Heart left ventricle (tissue), 16 donors: ENCODE results near the gene CCR9. TPM values are rescaled to one million over a fixed set of nuclear protein-coding genes. Genes with fewer than 3 reads are reported as not detected.

Source experiments
- ATAC-seq, 4 donors: fragments of 200-7000 bp; cut with Tn5 transposase; one replicate each; pipeline ENCODE4 v1.9.1; 2020 to 2022; ENCODE audit warnings: moderate library complexity in 4 of 4, mild to moderate bottlenecking in 3 of 4, moderate number of reproducible peaks in 1 of 4
- DNase-seq, 5 donors: peaks; one replicate each; pipeline ENCODE4 v3.0.0-alpha.2; 2020
- H3K27ac ChIP-seq, 12 donors: fragments of 200-600 bp; sonication (generic) in 4 of 12; one replicate each; pipeline versions ENCODE4 v1.5.0 to v1.8.0; 2016 to 2022; ENCODE audit warnings: mild to moderate bottlenecking in 2 of 12
- H3K27me3 ChIP-seq, 9 donors: fragments of 200-600 bp; sonication (generic) in 2 of 9; one replicate each; pipeline versions ENCODE4 v1.5.1 to v1.8.0; 2016 to 2022; ENCODE audit warnings: mild to moderate bottlenecking in 3 of 9
- H3K36me3 ChIP-seq, 9 donors: fragments of 200-600 bp; sonication (generic) in 2 of 9; one replicate each; pipeline versions ENCODE4 v1.5.0 to v1.8.0; 2018 to 2022; ENCODE audit warnings: mild to moderate bottlenecking in 2 of 9
- H3K4me1 ChIP-seq, 12 donors: fragments of 200-600 bp; sonication (generic) in 4 of 12; one replicate each; pipeline versions ENCODE4 v1.5.0 to v1.8.0; 2016 to 2022; ENCODE audit warnings: mild to moderate bottlenecking in 3 of 12
- H3K4me3 ChIP-seq, 12 donors: fragments of 200-600 bp; sonication (generic) in 4 of 12; one replicate each; pipeline versions ENCODE4 v1.5.0 to v1.8.0; 2017 to 2022; ENCODE audit warnings: mild to moderate bottlenecking in 9 of 12, moderate library complexity in 4 of 12
- H3K9me3 ChIP-seq, 12 donors: fragments of 200-600 bp; sonication (generic) in 4 of 12; one replicate each; pipeline versions ENCODE4 v1.5.0 to v1.8.0; 2016 to 2022; ENCODE audit warnings: mild to moderate bottlenecking in 1 of 12
- CTCF ChIP-seq, 12 donors: fragments of 200-600 bp; sonication (generic) in 4 of 12; IDR thresholded peaks; one replicate each; pipeline versions ENCODE4 v1.5.0 to v1.8.0; 2018 to 2022; ENCODE audit warnings: antibody characterized with exemption in 12 of 12, mild to moderate bottlenecking in 5 of 12
- POLR2A ChIP-seq, 2 donors: fragments of 450-650 bp; IDR thresholded peaks; one replicate each; pipeline ENCODE4 v1.6.1; 2017; ENCODE audit warnings: antibody characterized with exemption in 2 of 2, mild to moderate bottlenecking in 2 of 2, moderate library complexity in 2 of 2
- WGBS, 4 donors: extraction: QIAGEN DNeasy Blood & Tissue Kit in 2 of 4; methylation state at CpG; one replicate each; pipeline versions ENCODE4 v1.1.5 to v1.1.7; 2013 to 2018; 5-methylcytosine and 5-hydroxymethylcytosine counted together
- intact Hi-C, 10 donors: fragments of 100-400 bp; cut with DNase I; formaldehyde crosslinking; loops; one replicate each; pipeline versions ENCODE4 v1.11.1 to v1.14.2; 2022
- long read RNA-seq, 3 donors: library from polyadenylated mRNA; unstranded; transcript quantifications; one replicate each; pipeline ENCODE4 v2.0.0, GENCODE V29; 2020 to 2021
- polyA plus RNA-seq, 2 donors: library from polyadenylated mRNA; stranded (reverse); fragments of 200-250 nt; gene quantifications; one replicate each; pipeline ENCODE4 v1.2.3, GENCODE V29; 2013
- total RNA-seq, 9 donors: library from RNA; depleted of rRNA in 2 of 9; stranded (reverse); fragments of >200 nt in 2 of 9; fragmentation: NEBNext Ultra II Directional in 3 of 9; extraction: Animal tissue kit (Norgen Biotek cat#: 25700) in 3 of 9; gene quantifications; one replicate each; pipeline versions ENCODE4 v1.1.0 to v1.2.4, GENCODE V29; 2016 to 2023
- donor health status: ischemic (EF 13 %, LVEDD 7.1; RV severe dilation, severe dysfunction).
- donor health status: healthy with polysubstance abuse.
- donor health status: DM: no; HTN: yes; CAD: no.
- donor health status: DM: no; HTN: no; CAD: no.
- donor health status: ischemic (EF 25% LVEDD 6.9; RV normal size, moderate dysfunction).
- donor health status: ischemic (EF 25% LVEDD 5.7; RV mildly dilated, moderate dysfunction).
- donor health status: healthy.
- donor health status: DM: yes; HTN: yes; CAD: no.
- donor health status: ischemic (EF 35%, LVEDD 5.7; RV mildly dilated, moderate dysfunction).
- donor health status: nonischemic (EF 11% LVEDD 7.7; RV severe dilation, severe dysfunction).
- donor health status: DM: yes; HTN: yes; CAD: no.
- donor health status: PGD.
- donor health status: ischemic (EF 29% LVEDD 5.4; RV normal size, mild dysfunction).
- donor health status: nonischemic (EF 23%, LVEDD 6.1; RV moderate dilation, normal function).

CCR9 gene, protein sequence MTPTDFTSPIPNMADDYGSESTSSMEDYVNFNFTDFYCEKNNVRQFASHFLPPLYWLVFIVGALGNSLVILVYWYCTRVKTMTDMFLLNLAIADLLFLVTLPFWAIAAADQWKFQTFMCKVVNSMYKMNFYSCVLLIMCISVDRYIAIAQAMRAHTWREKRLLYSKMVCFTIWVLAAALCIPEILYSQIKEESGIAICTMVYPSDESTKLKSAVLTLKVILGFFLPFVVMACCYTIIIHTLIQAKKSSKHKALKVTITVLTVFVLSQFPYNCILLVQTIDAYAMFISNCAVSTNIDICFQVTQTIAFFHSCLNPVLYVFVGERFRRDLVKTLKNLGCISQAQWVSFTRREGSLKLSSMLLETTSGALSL
- total RNA-seq: not detected
- polyA plus RNA-seq: under 1 TPM in 1 of 2 donors, not detected in 1; 0.03 TPM
- long read RNA-seq, donor 1: 0 reads
- long read RNA-seq, donor 2: 0 reads
- long read RNA-seq, donor 3: 0 reads

DNA sequence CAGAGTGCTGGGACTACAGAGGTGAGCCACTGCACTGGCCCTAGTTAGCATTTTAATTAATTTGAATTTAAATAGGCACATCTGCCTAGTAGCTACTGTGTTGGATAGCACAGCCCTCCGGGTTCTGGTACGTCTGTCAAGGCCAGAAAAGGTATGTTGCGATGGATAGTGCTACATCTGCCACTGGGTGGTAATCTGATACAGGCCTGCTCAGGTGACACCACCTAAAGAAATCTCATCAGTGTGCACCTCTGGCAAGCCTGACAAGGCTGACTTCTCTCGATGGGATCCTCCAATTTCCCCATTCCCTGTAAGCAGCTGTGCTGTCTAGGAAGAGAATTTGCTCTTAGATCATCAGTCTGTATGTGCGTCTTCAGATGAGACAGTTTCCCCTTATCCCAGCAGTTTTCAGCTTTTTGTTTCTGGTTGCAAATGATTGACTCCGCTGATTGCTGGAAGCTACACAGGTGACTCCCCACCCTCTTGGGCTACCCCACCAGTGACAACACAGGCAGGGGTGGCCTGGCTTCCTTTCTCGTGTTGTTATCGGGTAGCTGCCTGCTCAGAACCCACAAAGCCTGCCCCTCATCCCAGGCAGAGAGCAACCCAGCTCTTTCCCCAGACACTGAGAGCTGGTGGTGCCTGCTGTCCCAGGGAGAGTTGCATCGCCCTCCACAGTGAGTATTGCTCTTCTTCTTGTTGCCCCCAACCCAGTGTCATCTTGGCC is at the start of gene CCR9:
Gene CCR9 (plus strand): TSS at position 565 of the 727 bp plus-strand sequence. CDS start 8,391 bp downstream, outside the sequence.
- DNase-seq (no peak), ATAC-seq (no peak)
- Histone ChIP-seq H3K4me3 (no peak within 1 kb of the TSS), H3K27me3 (peaks cover 0 to 3% (median 0%) of the 10 kb centered on the region in 9 donors), H3K36me3 (no peaks in the 10 kb centered on the region), H3K4me1 (peaks cover 0 to 7% (median under 1%) of the 10 kb centered on the region in 12 donors), H3K9me3 (no peaks in the 10 kb centered on the region), H3K27ac (no peak within 1 kb of the TSS)
- WGBS, 4 donors: 78 to 87% (median 84%) methylated on average over 6 to 9 of the region's 9 CpGs
- intact Hi-C loops: no loop called here
- TF ChIP-seq CTCF (IDR thresholded peaks at IDR 0.05): no peak
- TF ChIP-seq POLR2A (IDR thresholded peaks at IDR 0.05): no peak

DNA sequence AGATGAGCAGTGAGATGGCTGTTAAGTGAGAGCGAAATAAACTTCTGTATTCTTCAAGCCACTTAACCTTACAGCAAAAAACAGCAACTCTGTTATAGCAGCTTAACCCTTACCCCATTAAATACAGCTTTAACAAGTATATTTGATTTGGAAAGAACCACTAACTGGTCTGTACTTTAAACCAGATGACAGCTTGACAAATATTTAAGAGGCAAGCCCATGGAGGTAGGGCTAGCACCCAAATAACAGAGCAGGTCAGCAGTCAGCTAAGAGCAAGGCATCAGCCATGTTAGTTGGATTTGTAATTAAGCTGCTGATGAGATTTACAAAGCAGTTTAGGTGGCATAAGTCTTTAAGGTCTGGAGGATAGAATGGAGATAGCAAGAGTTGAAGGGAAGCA is 47.9 kb upstream of the CCR9 start:
- H3K27ac ChIP-seq: no peak overlapping the region
- peaks cover 0 to 40% (median 32%) of the 10 kb centered on the region in 9 donors for H3K36me3 ChIP-seq
- DNase-seq: no peak
- H3K4me3 ChIP-seq: no peak overlapping the region
- no peaks in the 10 kb centered on the region for H3K9me3 ChIP-seq
- peaks cover 0 to 16% (median 8%) of the 10 kb centered on the region in 12 donors for H3K4me1 ChIP-seq
- ATAC-seq: no peak
- H3K27me3 ChIP-seq: no peaks in the 10 kb centered on the region
- 94 to 98% (median 95%) methylated on average over 1 of the region's 1 CpG for WGBS, 4 donors
- intact Hi-C loops: loop anchor here in 2 of 10 donors (5.0 to 10.0 kb wide), 2 partner anchors 76 to 324 kb away; no protein-coding TSS in a partner anchor
- TF ChIP-seq POLR2A (IDR thresholded peaks at IDR 0.05) (no peak), CTCF (IDR thresholded peaks at IDR 0.05) (no peak)

DNA sequence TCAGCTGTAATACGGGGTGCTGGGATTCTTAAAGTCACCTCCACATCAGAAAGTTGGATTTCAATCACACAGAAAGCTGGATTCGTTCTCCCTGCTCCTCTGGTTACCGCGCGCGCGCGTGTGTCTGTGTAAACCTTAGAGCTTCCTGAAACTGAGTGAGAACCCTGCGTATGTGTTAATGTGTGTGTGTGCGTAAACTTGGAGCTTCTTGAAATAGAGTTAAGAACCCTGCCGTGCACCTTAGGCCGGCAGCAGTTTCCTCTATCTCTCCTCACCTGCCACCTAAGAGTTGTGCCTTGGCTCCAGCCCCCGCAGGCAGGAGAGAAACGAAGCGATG is 45.0 kb upstream of the CCR9 start:
- Histone ChIP-seq H3K9me3 (no peaks in the 10 kb centered on the region), H3K4me3 (peak overlapping the region; percentile 67 to 98 (median 86)), H3K27ac (peak overlapping the region in 7 of 12 donors; percentile 17 to 53 (median 38)), H3K27me3 (no peaks in the 10 kb centered on the region), H3K36me3 (peaks cover 0 to 12% (median 3%) of the 10 kb centered on the region in 9 donors), H3K4me1 (peaks cover 0 to 16% (median 8%) of the 10 kb centered on the region in 12 donors)
- peak in 1 of 5 donors; percentile 24 for DNase-seq
- TF ChIP-seq CTCF (IDR thresholded peaks at IDR 0.05): no peak
- no peak for TF ChIP-seq POLR2A (IDR thresholded peaks at IDR 0.05)
- peak in 3 of 4 donors; percentile 25 to 38 (median 32) for ATAC-seq
- WGBS, 4 donors: 0 to 1% (median 1%) methylated on average over 14 to 15 of the region's 15 CpGs
- intact Hi-C loops: loop anchor here in 3 of 10 donors (5.0 to 10.0 kb wide), 2 partner anchors 233 to 236 kb away; no protein-coding TSS in a partner anchor
